HG03457 (cell line): ENCODE data around the gene IL17RA.
"Not testable (repeated sequence)": the region's sequence is repeated elsewhere in the genome, so short reads cannot be mapped to it uniquely, and the experiment has no call there.

Experiments used
- ATAC-seq: cut with Tn5 transposase; IDR thresholded peaks from one replicate; pipeline ENCODE4 v1.9.1; 2021; ENCODE audit warnings: moderate number of reproducible peaks; ENCODE audit not compliant: unreplicated experiment

IL17RA gene

GRCh38 chr22:17120281-17120680 is 35.5 kb downstream of the IL17RA start:
- no peak for ATAC-seq

GRCh38 chr22:17120711-17121232 is 36.0 kb downstream of the IL17RA start:
- ATAC-seq = no peak

GRCh38 chr22:17121233-17122195 is 36.7 kb downstream of the IL17RA start, which contains the start of gene TMEM121B:
TSS of gene TMEM121B (minus strand) at chr22:17121360. CDS start at chr22:17121127, 233 bp downstream.
- ATAC-seq = no peak

- ATAC-seq = no peak
Observed at GRCh38 chr22:17130199-17130598, 45.4 kb downstream of the IL17RA start.

- ATAC-seq = no peak
Observed at GRCh38 chr22:17131686-17132085, 46.9 kb downstream of the IL17RA start.

- no peak for ATAC-seq
Observed at GRCh38 chr22:17132112-17132511, 47.3 kb downstream of the IL17RA start.

GRCh38 chr22:17133137-17133536 is 48.3 kb downstream of the IL17RA start:
- no peak for ATAC-seq

GRCh38 chr22:17135153-17135760 is 50.5 kb downstream of the IL17RA start:
- ATAC-seq = no peak

GRCh38 chr22:17137170-17137569 is 52.4 kb downstream of the IL17RA start:
- ATAC-seq = no peak

GRCh38 chr22:17137861-17138425 is 53.1 kb downstream of the IL17RA start:
- no peak for ATAC-seq

- no peak for ATAC-seq
Observed at GRCh38 chr22:17138513-17138912, 53.7 kb downstream of the IL17RA start.

GRCh38 chr22:17140022-17140421 is 55.2 kb downstream of the IL17RA start:
- no peak for ATAC-seq

GRCh38 chr22:17140826-17141766 is 56.3 kb downstream of the IL17RA start:
- no peak for ATAC-seq

- no peak for ATAC-seq
Observed at GRCh38 chr22:17143101-17143500, 58.3 kb downstream of the IL17RA start.

- ATAC-seq = no peak
Observed at GRCh38 chr22:17143826-17144225, 59.0 kb downstream of the IL17RA start.

GRCh38 chr22:17145021-17145680 is 60.4 kb downstream of the IL17RA start:
- no peak for ATAC-seq

GRCh38 chr22:17147458-17147857 is 62.7 kb downstream of the IL17RA start:
- ATAC-seq = not testable (repeated sequence)

- no peak for ATAC-seq
Observed at GRCh38 chr22:17149076-17149815, 64.4 kb downstream of the IL17RA start.

GRCh38 chr22:17152340-17152739 is 67.5 kb downstream of the IL17RA start:
- no peak for ATAC-seq
